Epithelial cell of proximal tubule (primary cell): Measurements from ENCODE around the gene INAFM1. TPM values are rescaled to one million over a fixed set of nuclear protein-coding genes. Genes with fewer than 3 reads are reported as not detected.

Experiments
- DNase-seq: peaks from one replicate; pipeline ENCODE4 v3.0.0-alpha.2; 2011; ENCODE audit warnings: low read depth
- H3K4me3 ChIP-seq: 2 replicates; pipeline ENCODE4 v1.5.1; 2011; ENCODE audit warnings: low read depth, mild to moderate bottlenecking, low read length
- total RNA-seq: library from RNA; depleted of rRNA; stranded (reverse); fragments of >200 nt; gene quantifications from 2 replicates; pipeline ENCODE4 v1.2.3, GENCODE V29; 2015
- TF ChIP-seq, protein P1 (sequence below): conservative IDR thresholded peaks from 2 replicates; pipeline ENCODE4 v1.5.1; 2012; ENCODE audit warnings: low read depth, mild to moderate bottlenecking, low read length

The INAFM1 gene
- total RNA-seq, 1 donor from 2014 or later, result 7.0 TPM

DNA sequence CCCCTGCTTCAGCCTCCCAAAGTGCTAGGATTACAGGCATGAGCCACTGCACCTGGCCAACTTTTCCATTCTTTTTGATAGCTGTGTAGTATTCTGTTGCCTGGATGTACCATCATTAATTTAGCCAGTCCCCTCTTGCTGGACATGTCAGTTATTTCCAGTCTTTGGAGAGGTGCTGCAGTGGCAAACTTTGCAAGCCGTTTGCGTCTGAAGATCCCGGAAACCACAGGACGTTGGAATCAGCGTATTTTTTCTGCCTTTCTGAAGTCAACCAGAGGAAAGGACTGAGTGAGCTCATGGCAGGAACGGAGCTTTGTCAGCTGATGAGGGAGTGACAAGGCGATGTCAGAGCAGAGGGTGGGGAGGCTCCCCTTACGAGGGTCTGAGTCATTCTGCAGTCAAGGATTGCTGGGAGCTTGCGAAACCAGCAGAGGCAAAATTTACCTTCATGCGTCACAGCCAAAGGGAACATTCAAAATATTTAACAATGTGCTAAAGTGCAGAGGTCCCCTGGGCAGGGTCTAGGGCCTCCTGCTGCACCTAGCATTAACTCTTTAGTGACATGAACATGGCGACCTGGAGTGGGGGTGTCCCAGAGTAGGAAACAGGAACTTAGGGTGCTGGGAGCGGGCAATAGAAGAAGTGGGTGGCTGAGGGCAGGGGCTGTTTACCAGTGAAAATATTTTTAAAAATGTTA is 40.6 kb downstream of the INAFM1 start:
- no peak overlapping the region for H3K4me3 ChIP-seq
- peak; percentile 76 for DNase-seq
- TF ChIP-seq, protein P1, sequence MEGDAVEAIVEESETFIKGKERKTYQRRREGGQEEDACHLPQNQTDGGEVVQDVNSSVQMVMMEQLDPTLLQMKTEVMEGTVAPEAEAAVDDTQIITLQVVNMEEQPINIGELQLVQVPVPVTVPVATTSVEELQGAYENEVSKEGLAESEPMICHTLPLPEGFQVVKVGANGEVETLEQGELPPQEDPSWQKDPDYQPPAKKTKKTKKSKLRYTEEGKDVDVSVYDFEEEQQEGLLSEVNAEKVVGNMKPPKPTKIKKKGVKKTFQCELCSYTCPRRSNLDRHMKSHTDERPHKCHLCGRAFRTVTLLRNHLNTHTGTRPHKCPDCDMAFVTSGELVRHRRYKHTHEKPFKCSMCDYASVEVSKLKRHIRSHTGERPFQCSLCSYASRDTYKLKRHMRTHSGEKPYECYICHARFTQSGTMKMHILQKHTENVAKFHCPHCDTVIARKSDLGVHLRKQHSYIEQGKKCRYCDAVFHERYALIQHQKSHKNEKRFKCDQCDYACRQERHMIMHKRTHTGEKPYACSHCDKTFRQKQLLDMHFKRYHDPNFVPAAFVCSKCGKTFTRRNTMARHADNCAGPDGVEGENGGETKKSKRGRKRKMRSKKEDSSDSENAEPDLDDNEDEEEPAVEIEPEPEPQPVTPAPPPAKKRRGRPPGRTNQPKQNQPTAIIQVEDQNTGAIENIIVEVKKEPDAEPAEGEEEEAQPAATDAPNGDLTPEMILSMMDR, result no peak

GRCh38 chr19:47316513-47316912 is 41.8 kb downstream of the INAFM1 start:
- TF ChIP-seq, protein P1, result no peak
- H3K4me3 ChIP-seq, result no peak overlapping the region
- DNase-seq, result no peak

- TF ChIP-seq, protein P1, result no peak
- no peak for DNase-seq
- H3K4me3 ChIP-seq, result no peak overlapping the region
These were observed 45.5 kb downstream of the INAFM1 start for GRCh38 chr19:47319923-47320871.

DNA sequence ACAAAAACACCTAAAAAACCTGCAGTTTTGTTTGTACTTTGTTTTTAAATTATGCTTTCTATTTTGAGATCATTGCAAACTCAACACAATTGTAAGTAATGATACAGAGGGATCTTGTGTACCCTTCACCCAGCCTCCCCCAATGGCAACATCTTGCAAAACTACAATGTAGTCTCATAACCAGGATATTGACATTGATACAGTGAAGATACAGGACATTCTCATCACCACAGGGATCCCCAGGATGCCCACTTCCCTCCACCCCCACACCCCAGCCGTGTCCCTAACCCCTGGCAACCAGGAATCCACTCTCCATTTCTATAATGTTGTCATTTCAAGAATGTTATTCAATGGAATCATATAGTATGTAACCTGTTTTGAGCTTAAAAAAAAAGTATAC is 46.9 kb downstream of the INAFM1 start:
- DNase-seq, result no peak
- no peak overlapping the region for H3K4me3 ChIP-seq
- TF ChIP-seq, protein P1, result no peak

- DNase-seq, result no peak
- H3K4me3 ChIP-seq, result no peak overlapping the region
- TF ChIP-seq, protein P1, result no peak
These were observed 47.4 kb downstream of the INAFM1 start for GRCh38 chr19:47322058-47322457.

DNA sequence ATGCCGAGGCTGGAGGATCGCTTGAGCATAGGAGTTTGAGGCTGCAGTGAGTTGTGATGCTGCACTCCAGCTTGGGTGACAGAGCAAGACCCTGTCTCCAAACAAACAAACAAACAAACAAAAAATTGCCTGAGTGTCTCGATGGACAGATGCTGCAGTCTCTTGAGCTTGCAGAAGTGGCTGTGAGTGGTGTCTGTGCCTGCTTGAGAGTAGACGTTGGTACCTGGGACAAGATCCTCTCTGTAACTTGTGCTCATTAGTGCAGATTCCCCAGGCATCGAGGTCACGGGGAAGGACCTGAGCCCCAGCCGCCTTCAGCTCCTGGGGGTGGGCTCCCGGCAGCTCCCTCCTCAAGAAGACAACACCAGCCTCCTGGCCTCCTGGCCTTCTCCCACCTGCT is 48.7 kb downstream of the INAFM1 start:
- TF ChIP-seq, protein P1, result no peak
- no peak for DNase-seq

More for the DNA sequence above, 48.7 kb downstream of the INAFM1 start:
- H3K4me3 ChIP-seq, result no peak overlapping the region
